Stimulated activated CD4-positive, alpha-beta T cell treated with anti-CD3 and anti-CD28 coated beads, TNF-alpha, amount 100 ng/mL, for 24 hours (primary cell): ENCODE measurements around the gene CGNL1.

Source experiments
- DNase-seq, 3 experiments: peaks; one replicate each; pipeline ENCODE4 v3.0.0-alpha.2; 2020; ENCODE audit warnings: low read depth in 3 of 3

The CGNL1 gene

DNA sequence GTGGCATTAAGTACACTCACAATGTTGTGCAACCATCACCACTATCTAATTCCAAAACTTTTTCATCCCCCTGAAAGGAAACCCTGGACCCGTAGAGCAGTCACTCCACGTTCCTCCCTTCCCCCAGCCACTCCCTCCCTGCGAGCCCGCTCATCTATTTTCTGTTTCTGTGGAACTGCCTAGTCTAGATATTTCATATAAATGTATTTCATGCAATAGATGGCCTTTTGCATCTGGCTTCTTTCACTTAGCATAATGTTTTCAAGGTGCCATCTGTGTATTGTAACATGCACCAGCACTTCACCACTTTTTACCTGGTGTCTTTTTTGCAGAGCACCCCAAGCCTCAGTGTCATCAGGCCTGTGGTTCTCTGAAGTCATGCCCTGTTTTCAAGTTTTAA, 10.7 kb downstream of the CGNL1 start:
- no peak for DNase-seq

DNA sequence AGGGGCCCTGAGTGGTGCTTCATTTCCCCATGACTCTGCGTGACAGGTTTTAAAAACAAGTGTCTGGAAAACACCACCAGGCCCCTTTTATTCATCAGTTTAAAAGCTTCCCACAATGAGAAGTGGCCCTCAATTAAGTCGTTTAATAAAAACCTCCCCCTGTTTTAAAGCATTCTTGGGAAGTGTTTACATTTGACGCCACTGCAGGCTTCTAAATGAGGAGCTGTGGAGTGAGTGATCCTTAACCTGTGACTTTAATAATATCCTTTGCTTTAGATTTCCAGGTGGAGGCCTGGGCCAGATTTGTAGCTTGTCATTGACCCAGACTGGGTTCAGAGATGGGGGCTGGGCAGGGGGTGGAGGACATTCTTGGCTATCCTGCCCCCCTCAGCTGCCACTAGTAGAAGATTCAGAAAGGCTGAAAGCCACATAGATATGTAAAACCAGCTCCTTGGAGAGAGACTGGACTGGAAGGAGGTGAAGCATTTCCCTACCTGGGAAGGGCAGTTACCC, 11.3 kb downstream of the CGNL1 start:
- DNase-seq: no peak

DNA sequence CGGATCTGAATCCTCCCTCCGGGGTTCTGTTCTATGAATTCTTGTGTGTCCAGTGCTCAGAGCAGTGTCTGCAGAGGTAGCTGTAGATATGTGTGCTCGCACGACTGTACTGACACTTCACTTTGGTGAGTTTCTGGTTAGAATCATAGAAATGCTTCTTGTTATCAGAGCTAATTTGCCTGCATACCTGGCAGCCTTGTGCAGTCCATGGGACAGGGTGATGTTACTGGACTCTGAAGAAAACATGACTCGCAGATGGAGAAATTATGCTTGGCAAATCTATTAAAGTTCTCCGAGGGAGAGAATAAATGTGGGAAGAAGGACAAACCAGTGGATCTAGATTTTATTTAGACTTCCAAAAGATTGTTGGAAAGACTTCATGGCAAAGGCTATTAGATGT, 12.2 kb downstream of the CGNL1 start:
- DNase-seq: no peak

DNA sequence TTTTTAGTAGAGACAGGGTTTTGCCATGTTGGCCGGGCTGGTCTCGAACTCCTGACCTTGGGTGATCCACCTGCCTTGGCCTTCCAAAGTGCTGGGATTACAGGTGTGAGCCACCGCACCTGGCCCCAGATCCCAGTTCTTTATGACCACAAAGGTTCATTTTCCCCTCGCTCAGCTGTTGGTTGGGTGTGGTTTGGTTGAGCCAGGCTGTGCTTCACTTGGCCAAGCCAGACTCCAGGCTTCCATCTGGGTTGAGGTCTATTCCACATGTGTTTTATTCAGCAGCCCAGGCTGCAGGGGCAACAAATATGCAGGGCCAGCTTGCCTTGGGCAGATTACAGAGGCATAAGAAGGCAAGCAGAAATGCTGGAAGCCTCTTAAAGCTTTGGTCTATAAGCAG, 13.7 kb downstream of the CGNL1 start:
- DNase-seq: no peak

DNA sequence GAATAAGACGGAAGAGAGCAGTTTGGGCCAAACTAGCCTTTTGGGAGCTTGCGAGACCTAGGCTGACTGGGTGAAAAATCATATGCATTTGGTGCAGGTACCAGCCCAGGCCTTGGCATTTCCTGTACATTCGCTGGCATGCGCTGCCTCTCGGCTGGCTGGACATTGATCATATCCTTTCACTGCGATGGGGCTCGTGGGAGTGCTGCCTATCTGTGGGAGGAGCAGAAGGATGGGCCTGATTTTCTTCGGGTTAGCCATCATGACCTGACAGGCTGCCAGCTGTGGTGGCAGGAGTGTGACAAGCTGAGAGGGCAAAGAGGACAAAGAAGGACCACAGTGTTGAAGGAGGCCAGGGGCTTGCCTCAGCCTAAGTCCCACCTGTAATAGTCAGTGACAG, 14.3 kb downstream of the CGNL1 start:
- no peak for DNase-seq

DNA sequence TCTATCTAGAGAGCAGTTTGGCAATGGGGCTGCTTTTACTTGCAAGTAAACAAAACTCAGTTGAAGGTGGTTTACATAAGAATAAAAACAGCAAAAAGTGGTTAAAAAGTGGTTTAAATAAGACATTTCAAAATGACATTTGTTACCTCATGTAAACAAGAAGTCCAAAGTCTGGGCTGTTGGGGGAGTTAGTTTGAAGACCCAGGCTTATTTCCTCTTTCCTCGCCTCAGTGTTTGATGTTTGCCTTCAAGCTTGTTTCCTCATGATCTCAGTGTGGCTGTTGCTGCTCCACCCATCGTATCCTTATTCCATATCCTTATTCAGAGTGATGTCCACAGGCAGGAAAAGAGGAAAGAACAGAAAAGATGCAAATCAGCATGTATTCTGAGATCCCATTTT, 15.2 kb downstream of the CGNL1 start:
- DNase-seq: no peak

DNA sequence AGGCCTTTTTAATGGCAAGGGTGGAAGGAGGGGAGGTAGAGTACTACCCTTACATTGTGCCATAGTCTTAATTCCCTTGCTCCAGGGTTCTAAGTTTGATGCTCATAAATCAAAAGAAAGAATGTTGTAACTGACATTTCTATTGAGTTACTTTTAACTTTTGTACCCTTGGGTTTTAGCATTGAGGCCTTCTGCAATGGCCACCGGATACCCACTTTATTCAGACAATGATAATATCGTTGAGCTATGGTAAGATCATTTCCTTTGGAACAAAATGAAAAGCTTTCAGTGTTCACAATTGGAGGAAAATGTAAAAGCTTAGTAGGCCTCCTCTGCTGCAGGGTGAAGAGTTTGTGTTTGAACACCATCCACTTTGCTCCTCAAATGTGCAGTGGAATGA, 16.8 kb downstream of the CGNL1 start:
- DNase-seq: no peak

DNA sequence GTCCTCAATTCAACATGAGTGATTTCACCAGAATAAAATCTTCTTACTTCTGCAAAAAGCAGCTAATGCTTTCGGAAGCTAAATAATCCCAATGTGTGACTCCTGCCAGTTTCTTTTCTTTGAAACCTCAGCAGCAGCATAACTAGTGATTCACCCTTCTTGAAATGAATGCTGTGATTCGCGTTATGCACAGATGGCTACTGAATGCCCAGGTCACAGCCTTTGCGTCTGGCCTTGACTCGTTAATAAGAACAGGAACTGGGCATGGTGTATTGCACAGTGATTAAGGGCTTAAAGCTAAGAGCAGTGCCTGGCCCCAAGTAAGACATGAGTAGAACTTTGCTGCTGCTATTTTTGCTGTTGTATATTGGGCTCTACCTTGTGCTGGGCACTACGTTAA, 19.0 kb downstream of the CGNL1 start:
- no peak for DNase-seq

DNA sequence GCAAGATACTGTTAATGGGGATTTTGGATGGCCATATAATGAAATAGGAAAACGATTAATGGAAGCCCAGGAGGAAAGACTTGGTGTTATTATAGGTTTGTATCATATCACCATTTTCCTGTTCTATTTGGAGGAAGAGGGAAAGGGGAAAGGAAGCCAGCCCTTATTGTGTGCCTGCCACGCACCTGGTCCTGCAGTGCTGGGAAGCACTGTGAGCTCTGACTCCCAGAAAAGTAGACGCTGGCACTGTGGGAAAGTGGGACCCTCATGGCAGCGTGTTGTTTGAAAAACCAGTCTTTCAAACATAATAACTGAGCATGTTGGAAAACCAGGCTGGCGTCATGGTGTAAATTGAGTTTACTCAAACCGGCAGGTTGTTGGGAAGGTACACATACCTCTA, 22.0 kb downstream of the CGNL1 start:
- DNase-seq: no peak

DNA sequence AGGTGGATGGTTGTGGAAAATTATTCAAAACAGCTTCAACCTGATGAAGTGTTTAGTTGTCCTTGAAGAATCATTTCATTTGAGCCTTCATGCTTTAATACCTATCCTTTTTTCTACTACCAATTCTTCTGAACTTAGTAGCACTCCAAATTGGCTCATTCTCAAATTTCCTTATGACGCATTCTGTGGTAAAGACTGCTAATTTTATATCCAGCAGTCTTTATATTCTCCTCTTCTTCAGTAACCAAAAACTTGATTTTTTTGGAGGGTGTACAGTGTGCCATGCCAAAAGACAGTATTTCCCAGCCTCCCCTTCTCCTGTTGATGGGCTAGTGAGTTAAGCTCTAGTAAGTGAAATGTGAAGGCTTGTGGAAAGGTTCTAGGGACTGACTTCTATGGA, 25.2 kb downstream of the CGNL1 start:
- no peak for DNase-seq

DNA sequence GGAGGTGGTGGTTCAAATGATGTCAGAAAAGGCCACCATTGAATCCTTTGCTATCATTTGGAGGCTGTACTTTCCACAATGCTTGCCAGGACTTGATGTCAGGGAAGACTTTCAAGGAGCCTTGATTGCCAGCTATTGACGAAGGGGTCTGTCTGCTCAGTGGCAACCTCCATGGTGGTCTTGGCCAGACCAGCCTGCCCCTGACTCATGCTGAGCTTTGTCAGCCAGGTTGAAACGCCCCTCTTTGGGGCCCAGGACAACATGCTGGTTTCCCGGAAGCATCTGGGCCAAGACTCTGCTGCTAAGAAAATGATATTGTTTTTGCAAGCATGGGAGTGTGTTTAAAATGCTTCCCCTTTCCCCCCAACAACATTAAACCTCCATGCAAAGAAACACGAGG, 26.7 kb downstream of the CGNL1 start:
- DNase-seq: no peak

DNA sequence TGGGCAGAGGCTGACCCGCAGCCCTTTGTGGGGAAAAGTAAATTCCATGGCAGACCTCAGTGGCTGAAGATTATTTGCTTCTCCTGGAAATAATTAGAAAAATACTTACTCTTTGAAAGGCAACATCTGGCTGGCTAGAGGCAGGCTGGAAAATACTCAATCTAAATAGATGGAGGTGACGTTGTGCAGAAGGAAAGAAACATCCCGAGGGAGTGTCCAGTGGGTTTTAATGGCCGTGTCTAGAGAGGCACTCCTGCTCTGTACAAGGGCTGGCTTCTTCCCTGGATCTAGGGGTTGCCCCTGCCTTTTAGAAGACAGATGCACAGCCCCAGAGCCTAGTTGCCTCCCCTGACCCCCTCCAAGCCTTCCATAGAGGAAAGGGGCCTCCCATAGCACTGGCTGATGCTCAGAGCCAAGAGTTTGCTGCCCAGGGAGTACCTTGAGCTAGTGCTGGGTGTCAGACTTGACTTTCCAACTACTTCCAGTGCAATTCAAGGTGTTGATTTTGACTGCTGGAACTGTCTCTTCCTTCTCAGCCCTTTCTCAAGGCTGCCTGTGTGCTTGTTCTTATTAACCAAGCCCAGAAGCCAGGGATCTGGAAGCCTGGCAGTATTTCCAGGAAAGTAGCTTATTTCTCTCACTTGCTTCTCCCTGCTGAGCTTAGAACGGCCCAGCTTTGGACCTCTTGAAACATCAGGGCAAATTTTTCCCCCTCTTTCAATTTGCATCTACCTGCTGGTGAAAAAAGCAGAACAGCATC, 27.4 kb downstream of the CGNL1 start:
- DNase-seq: no peak

DNA sequence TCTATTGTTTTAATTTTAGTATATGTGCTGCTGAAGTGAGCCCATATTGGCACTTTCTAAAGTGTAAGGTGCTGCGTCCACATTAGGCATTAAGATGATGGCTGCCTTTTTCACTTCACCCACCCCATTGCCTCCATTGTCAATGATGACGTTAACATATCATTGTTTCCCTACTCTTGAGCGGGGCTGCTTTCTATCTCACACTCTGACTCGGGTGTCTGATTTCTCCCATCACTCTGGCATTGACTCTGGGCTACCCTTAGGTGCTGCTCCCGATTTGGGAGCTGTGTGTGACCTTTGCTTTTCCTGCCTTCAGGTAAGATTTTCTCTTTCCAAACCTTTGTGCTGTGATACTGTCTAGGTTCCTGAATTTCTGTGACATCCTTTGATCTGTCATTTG, 28.8 kb downstream of the CGNL1 start:
- DNase-seq: no peak

DNA sequence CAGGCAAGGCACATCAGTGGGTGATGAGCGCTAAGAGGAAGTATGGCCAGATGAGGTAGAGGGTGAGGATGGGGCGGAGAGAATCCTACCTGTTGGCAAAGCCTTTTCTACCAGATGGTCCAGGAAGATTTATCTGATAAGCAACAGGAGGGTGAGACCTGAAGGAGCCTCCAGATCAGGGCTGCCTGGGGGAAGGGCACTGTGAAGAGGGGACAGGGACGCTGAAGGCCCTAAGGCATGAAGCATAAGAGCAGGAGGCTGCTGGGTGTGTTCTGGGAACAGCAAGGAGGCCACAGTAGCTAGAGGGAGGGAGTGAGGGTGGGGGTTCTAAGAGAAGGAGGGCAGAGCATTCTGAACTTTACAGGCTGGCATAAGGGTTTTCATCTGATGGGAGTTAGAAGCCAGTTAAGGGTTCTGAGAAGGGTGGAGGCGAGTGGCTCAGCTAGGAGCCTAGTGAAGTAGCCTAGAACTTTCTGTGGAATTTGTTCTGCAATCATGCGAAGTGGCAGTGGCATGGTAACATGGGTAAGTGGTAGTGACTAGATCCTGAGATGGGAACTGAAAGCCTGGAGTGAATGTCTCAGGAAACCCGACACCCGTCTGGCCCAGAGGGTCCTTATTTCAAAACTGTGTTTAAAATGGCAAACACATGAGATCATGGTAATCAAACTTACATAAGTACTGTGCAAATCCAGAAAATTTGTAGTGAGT, 29.9 kb downstream of the CGNL1 start:
- DNase-seq: no peak

DNA sequence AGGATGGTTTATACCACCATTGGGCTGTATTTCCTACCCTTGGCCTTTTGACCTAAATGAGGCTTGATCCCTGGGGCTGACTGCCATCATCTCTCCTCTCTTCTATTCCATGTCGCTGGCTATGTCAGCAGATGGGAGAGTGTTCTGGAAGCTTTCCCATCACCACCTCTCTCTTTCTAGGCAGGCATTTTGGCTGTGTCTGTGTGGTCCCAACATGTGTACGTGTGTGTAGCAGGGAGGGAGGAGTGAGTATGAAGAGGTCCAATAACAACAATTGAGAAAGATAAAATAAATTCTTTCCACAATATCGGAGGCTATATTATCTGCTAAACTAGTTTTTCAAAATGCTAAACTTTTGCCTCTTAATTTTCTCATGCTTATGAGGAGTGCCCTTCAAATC, 34.1 kb downstream of the CGNL1 start:
- no peak for DNase-seq

DNA sequence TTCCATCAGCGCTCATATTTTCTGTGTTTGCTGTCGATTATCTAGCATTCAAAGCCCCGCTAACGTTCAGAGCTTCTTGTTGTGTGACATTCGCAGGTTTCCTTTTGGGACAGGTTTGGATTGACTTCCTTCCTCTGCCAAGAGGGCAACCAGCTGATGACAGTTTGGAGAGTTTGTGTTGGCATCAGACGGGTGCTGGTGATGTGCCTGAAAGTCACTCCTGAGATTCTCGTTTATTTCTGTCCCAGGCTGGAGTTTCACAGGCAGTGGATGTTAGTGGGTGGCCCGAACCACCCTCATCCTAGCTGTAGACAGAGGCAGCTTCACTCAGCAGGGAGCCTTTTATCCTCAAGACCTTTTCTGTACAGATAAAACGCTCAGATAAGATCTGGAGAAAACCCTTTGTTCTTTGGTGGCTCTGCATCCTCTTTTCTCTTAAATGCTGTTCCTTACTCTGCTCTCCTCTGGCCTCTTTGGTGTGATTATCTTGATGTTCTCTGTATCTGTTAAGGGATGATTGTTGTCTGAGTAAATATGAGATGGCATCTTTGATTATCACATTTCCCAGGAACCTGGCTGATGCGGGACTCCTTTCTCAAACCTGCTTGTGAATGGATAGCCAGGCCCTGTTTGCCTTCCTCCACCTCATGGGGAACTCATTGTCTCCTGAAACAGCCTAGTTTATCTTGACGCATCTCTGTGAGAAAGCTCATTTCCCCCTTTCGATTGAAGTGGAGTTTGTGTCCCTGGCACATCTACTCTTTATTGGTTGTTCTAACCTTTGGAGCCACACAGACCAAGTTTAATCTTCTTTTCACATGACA, 35.9 kb downstream of the CGNL1 start:
- no peak for DNase-seq

DNA sequence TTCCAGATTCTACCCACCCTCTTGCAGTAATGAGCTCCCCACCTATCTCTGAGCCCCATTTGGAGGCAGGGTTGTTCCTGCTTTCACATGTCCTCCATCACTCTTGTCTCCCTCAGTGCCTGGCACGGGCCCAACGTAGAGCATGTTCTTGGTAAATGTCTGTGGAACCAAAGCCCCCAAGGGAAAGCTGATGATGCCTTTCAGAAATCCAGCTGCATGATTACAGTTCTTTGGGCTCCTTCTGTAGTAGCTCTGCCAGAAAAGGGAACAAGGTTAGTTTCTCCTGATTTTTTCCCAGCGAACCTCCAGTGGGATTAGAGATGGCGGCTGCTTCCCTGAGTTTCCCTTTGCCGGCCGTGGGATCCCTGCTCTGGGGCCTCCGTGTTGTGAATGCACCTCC, 39.3 kb downstream of the CGNL1 start:
- DNase-seq: no peak

DNA sequence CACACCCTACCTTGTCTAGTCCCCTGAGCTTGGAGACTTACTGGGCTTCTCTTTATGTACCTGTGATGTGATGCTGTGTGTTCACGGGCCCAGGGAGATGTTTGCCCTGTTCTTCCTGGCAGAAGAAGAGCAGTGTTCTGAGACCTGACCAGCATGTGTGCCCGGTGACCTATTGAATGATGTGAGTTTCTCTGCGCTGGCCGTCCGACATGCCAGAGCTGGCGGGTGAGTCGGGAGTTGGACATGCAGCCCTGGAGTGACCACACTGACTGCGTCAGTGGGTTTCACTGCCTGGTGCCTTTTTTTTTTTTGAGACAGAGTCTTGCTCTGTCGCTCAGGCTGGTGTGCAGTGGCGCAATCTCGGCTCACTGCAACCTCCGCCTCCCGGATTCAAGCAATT, 42.3 kb downstream of the CGNL1 start:
- no peak for DNase-seq

DNA sequence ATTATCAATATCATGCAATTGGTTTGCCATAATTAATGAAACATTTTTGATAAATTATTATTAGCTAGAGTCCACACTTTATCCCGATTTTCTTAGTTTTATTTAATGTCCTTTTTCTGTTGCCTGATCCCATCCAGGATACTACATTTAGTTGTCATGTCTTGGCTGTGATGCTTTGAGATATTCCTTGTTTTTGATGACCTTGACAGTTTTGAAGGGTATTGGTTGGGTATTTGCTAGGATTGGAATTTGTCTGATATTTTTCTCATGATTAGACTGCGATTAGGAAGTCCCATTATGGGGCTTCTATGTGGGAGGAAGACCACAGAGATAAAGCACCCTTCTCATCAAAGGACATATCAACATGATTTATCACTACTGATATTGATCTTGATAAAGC, 43.0 kb downstream of the CGNL1 start:
- DNase-seq: no peak

DNA sequence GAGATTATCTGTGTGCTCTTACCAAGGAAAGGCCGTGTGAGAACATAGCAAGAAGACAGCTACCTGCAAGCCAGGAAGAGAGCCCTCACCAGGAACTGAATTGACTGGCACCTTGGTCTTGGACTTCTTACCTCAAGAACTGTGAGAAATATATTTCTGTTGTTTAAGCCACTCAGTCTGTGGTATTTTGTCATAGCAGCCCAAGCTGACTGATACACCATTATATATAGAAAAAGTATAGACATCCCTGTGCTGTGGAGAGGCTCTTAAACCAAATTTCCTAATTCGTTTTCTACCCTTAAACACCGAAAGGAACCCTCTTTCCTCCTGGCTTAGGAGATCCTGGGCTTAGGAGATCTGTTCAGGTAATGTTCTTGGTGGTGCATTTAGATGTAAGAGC, 44.8 kb downstream of the CGNL1 start:
- DNase-seq: no peak

DNA sequence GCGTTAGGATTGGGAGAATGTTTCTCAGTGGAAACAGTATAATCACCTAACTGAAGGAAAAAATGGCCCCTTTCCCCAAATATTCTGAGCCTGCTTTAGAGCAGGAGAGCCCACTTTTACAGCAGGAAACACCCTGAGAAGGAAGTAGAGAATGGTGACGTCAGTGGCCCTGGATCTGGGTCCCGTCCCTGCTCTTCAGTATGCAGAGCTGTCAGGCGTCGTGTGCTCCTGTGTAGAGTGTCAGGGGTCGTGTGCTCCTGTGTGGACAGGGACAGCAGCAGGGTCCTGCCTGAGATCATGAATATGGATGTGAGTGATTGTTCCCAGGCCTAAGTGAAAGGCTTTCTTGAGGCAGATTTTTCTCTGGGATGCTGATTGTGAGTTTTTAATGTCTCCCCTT, 45.2 kb downstream of the CGNL1 start:
- no peak for DNase-seq

DNA sequence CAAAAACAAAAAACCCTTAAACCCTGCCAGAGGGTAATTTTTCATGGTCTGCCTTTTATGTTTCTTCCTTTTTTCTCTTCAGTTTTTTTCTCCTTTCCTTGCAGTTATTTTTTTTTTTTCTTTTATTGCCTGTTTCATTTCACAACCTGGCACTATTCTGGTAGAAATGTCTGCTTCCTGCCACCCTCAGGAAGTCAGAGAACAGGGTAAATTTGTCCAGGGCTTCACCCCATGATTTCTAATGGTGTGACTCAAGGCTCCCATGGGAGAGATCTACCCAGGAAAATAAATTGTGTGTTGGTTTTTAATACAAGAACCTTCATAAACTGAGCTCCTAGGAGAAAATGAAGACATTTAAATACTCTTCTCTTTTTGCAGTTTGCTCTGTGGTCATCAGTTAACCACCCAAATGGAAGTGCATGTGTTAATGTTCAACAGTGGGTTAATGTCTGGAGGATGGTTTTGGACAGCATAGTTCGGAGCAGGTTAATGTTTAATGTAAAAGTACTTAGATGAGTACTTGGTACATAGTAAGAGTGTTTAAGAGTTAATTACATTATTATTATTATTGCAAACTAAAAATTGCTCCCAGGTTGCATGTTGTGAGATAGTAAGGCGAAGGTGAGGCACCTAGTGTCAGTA, 45.9 kb downstream of the CGNL1 start:
- no peak for DNase-seq
